GM18951 (cell line): ENCODE measurements around the gene GID4.

Experiments
- POLR2A ChIP-seq: IDR thresholded peaks from 4 replicates; pipeline ENCODE4 v1.6.1; 2011; ENCODE audit warnings: mild to moderate bottlenecking; ENCODE audit not compliant: insufficient read length, insufficient read depth; ENCODE audit errors: extremely low read depth
- in situ Hi-C: fragments of 300-500 bp; cut with MboI; formaldehyde crosslinking; loops from one replicate; pipeline ENCODE4 v1.12.0; 2022; ENCODE audit warnings: low sequenced_read_pairs, mixed read lengths, inconsistent platforms; ENCODE audit not compliant: unreplicated experiment

GID4 gene

GRCh38 chr17:18005496-18005895 is 33.7 kb upstream of the GID4 start:
- TF ChIP-seq POLR2A = no peak
- in situ Hi-C loops = no loop called here

GRCh38 chr17:18006495-18007239 is 32.5 kb upstream of the GID4 start:
- TF ChIP-seq POLR2A = no peak
- in situ Hi-C loops = no loop called here

- no peak for TF ChIP-seq POLR2A
- in situ Hi-C loops = no loop called here
These were observed 30.5 kb upstream of the GID4 start for GRCh38 chr17:18008496-18009268.

GRCh38 chr17:18009609-18010420 is 29.4 kb upstream of the GID4 start:
- TF ChIP-seq POLR2A = no peak

GRCh38 chr17:18011286-18011685 is 27.9 kb upstream of the GID4 start:
- in situ Hi-C loops = no loop called here
- TF ChIP-seq POLR2A = no peak

More at GRCh38 chr17:18009609-18010420, 29.4 kb upstream of the GID4 start:
- in situ Hi-C loops = no loop called here

GRCh38 chr17:18014006-18014405 is 25.2 kb upstream of the GID4 start:
- in situ Hi-C loops = no loop called here
- TF ChIP-seq POLR2A = no peak

GRCh38 chr17:18015593-18015992 is 23.6 kb upstream of the GID4 start:
- TF ChIP-seq POLR2A = no peak
- in situ Hi-C loops = no loop called here

GRCh38 chr17:18016426-18016825 is 22.8 kb upstream of the GID4 start:
- TF ChIP-seq POLR2A = no peak
- in situ Hi-C loops = no loop called here

GRCh38 chr17:18017958-18018357 is 21.2 kb upstream of the GID4 start:
- no peak for TF ChIP-seq POLR2A

GRCh38 chr17:18018411-18018921 is 20.7 kb upstream of the GID4 start:
- in situ Hi-C loops = no loop called here

More at GRCh38 chr17:18017958-18018357, 21.2 kb upstream of the GID4 start:
- in situ Hi-C loops = no loop called here

GRCh38 chr17:18019838-18020154 is 19.4 kb upstream of the GID4 start:
- no peak for TF ChIP-seq POLR2A
- in situ Hi-C loops = no loop called here

More at GRCh38 chr17:18018411-18018921, 20.7 kb upstream of the GID4 start:
- no peak for TF ChIP-seq POLR2A

GRCh38 chr17:18020971-18021370 is 18.2 kb upstream of the GID4 start:
- TF ChIP-seq POLR2A = no peak
- in situ Hi-C loops = no loop called here

GRCh38 chr17:18021372-18021771 is 17.8 kb upstream of the GID4 start:
- in situ Hi-C loops = no loop called here
- TF ChIP-seq POLR2A = no peak
